Measurements from ENCODE around the gene DIRAS3.

DIRAS3 gene

GRCh38 chr1:68029444-68029843 lies 21.0 kb downstream of the DIRAS3 start:
- H3K4me3 ChIP-seq (ENCODE audit: low read depth, low read length) = no peak overlapping the region
- TF ChIP-seq CTCF (IDR thresholded peaks at IDR 0.05; ENCODE audit: low read depth, low read length, missing control alignments) = no peak
- no peak for DNase-seq (ENCODE audit: low read depth)

GRCh38 chr1:68028566-68028965 lies 21.9 kb downstream of the DIRAS3 start:
- no peak for TF ChIP-seq CTCF (IDR thresholded peaks at IDR 0.05; ENCODE audit: low read depth, low read length, missing control alignments)
- no peak overlapping the region for H3K4me3 ChIP-seq (ENCODE audit: low read depth, low read length)
- no peak for DNase-seq (ENCODE audit: low read depth)

- H3K4me3 ChIP-seq (ENCODE audit: low read depth, low read length) = no peak overlapping the region
- TF ChIP-seq CTCF (IDR thresholded peaks at IDR 0.05; ENCODE audit: low read depth, low read length, missing control alignments) = no peak
- DNase-seq (ENCODE audit: low read depth) = no peak
Observed at GRCh38 chr1:68024635-68025338, 25.6 kb downstream of the DIRAS3 start.

- no peak for DNase-seq (ENCODE audit: low read depth)
- no peak overlapping the region for H3K4me3 ChIP-seq (ENCODE audit: low read depth, low read length)
- TF ChIP-seq CTCF (IDR thresholded peaks at IDR 0.05; ENCODE audit: low read depth, low read length, missing control alignments) = no peak
Observed at GRCh38 chr1:68016381-68016780, 34.0 kb downstream of the DIRAS3 start.

GRCh38 chr1:68015971-68016370 lies 34.5 kb downstream of the DIRAS3 start:
- no peak for TF ChIP-seq CTCF (IDR thresholded peaks at IDR 0.05; ENCODE audit: low read depth, low read length, missing control alignments)
- H3K4me3 ChIP-seq (ENCODE audit: low read depth, low read length) = no peak overlapping the region
- no peak for DNase-seq (ENCODE audit: low read depth)

- DNase-seq (ENCODE audit: low read depth) = no peak
- TF ChIP-seq CTCF (IDR thresholded peaks at IDR 0.05; ENCODE audit: low read depth, low read length, missing control alignments) = no peak
- no peak overlapping the region for H3K4me3 ChIP-seq (ENCODE audit: low read depth, low read length)
Observed at GRCh38 chr1:68015369-68015768, 35.1 kb downstream of the DIRAS3 start.

- TF ChIP-seq CTCF (IDR thresholded peaks at IDR 0.05; ENCODE audit: low read depth, low read length, missing control alignments) = no peak
- no peak overlapping the region for H3K4me3 ChIP-seq (ENCODE audit: low read depth, low read length)
- no peak for DNase-seq (ENCODE audit: low read depth)
Observed at GRCh38 chr1:68013351-68013750, 37.1 kb downstream of the DIRAS3 start.

Measured in GM12864 (cell line).